Stimulated activated CD8-positive, alpha-beta memory T cell treated with anti-CD3 and anti-CD28 coated beads, Interleukin-15, amount 100 ng/mL, for 4 hours (primary cell): ENCODE data around the gene TENM4.

Source experiments
- DNase-seq, 2 donors: peaks; one replicate each; pipeline ENCODE4 v3.0.0-alpha.2; 2020; ENCODE audit warnings: low read depth in 2 of 2

TENM4 gene

GRCh38 chr11:79447038-79447786 lies 6.4 kb upstream of the TENM4 start:
- DNase-seq: no peak

GRCh38 chr11:79444923-79445322 lies 4.1 kb upstream of the TENM4 start:
- DNase-seq: no peak

DNA sequence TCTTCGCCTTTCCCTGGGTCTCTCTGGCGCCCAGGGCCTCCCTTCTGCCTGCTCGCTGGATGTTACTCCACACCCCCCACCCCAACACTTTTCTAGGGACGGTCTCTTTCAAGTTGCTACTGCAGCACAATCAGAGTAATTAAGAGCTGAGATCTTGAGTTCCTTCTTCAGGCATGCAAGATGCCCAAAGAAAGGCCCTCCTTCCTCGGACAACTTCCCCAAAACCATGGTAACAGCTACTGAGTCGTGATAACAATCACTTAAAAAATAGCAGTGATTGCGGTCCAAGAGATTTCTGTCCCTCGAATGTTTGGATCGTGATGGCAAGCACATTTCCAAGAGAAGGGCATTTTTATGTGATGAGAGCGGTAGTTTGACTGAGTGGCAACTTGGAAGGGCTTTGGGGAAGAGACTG lies 638 bp upstream of the TENM4 start:
- no peak for DNase-seq

DNA sequence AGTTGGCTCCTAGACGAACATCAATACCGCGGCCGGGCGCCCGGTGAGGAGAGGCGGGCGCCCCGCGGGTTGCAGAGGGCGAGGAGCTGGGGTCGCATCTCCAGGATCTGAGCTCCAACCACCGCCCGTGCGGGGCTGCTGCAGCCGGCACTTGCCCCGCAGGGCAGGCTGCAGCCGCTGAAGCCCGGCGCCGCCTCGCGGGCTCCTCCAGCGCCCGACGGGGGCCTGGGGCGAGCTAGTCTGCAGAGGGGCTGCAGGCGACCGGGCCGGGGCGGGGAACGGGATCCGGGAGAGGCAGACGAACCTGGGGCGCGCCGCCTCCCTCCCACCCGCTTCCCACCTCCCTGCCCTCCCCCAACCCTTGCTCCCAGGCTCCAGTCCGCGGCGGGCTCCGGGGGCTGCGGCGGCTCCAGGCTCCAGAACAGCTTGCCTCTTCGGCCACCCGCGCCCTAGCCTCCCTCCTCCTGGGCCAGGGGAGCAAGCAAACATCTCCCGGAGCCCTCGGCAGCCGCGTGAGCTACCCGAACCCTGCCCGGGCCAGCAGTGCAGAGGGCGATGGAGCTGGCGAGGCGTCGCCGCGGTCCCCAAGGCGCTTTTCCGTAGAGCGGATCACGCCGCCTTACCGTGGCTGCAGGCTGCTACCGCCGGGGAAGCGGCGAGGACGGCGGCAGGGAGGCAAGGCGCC lies 802 bp downstream of the TENM4 start:
- no peak for DNase-seq

GRCh38 chr11:79439410-79439885 lies 1.4 kb downstream of the TENM4 start:
- DNase-seq: no peak

GRCh38 chr11:79438631-79439409 lies 2.0 kb downstream of the TENM4 start:
- DNase-seq: no peak

GRCh38 chr11:79437981-79438630 lies 2.7 kb downstream of the TENM4 start:
- no peak for DNase-seq

DNA sequence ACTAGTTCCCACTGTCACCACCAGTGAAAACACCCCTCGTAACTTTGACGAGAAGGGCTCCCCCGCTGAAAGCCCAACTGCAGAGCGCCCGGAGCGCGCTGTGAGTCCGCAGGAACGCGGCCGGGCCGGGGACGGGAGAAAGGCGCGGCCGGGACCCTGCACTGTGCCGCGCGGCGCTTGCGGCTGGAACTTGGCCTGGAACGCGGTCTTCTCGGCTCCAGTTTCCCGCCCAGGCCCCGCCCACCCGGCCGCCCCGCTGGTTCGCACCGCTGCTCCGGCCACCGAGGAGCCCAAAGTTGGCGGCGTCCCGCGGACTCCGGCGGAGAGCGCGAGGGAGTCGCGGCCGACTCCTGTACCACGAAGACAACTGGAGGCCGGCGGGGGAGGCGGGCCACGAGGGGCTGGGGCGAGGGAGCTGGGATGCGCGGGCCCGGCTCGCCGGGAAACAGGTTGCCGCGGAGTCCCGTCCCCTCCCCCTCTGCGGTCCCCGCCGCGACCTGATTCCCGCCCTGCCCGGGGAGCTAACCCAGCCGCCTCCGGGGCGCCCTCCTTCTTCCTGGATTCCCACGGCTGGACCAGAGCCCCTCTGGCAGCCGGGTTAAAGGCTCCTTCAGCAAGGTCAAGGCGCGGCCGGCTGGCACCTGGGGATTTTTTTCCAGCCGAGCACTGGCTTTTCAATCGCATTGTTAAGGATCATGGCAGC lies 3.4 kb downstream of the TENM4 start:
- no peak for DNase-seq

GRCh38 chr11:79436919-79437277 lies 3.9 kb downstream of the TENM4 start:
- no peak for DNase-seq

- no peak for DNase-seq
Measured at GRCh38 chr11:79434283-79434682, 6.5 kb downstream of the TENM4 start.

- DNase-seq: no peak
Measured at GRCh38 chr11:79432138-79432537, 8.7 kb downstream of the TENM4 start.

- no peak for DNase-seq
Measured at GRCh38 chr11:79431535-79431934, 9.3 kb downstream of the TENM4 start.

GRCh38 chr11:79430280-79430679 lies 10.6 kb downstream of the TENM4 start:
- DNase-seq: no peak

- DNase-seq: no peak
Measured at GRCh38 chr11:79428406-79428805, 12.4 kb downstream of the TENM4 start.

DNA sequence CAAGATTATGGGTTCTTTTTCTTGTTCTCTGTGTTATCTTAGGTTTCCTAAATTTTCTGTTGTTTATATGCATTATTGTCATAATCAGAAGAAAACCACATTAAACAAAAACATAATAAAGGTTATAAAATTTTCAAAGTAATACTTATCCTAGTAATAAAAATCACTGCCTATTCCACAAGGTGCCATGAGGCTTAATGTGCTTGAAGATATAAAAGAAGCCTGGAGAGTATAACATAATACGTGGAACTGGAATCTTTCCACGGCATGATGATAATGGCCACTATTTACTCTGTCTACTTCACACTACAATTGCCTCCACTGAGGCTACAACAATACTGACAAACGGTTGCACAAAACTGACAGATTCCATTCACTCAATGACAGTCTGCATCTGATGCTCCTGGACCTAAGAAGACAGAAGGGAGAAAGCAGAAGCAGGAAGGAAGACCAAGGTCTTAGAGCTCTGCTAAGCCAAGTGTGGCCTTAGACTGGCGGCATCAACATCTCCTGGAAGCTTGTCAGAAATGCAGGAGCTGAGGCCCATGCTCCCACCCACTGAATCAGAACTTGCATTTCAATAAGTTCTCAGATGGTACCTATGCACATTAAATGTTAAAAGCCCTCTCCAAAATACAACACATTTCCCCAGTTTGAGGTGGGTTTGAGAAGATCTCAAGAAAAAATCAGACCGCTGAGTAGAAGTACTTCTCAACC lies 13.1 kb downstream of the TENM4 start:
- no peak for DNase-seq

DNA sequence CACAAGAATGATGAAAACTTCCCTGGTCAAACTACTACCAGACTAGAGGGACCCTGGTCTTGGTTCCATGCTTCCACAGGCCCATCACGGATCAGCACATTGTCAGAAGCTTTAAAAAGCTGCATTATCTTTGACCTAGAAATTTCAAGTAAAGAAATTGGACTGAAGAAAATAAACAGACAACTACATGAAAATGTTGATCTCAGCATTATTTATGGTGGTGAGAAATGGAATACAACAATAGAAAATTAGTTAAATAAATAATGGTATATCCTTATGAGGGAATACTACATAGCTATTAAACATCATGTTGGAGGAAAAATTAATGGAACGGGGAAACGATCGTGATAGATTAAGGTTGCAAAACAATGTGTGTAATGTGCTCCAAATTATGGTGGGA lies 13.7 kb downstream of the TENM4 start:
- DNase-seq: no peak

DNA sequence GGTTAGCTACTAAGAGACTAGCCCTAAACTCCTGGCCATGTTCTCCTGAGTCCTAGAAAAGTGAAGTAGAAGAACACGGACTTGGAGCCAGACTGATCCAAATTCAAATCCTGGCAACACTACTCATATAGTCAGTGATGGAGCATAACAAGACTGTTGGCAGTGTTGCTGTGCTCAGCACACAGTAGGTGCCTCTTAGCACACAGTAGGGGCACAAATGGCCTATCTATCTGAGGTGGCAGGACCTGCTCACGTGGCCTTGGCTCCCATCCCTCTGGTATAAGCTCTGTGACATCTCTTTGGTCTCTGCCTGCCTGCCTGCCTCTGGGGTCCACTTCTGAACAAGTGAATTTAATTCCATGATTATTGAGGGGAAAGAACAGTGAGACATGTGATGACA lies 15.4 kb downstream of the TENM4 start:
- no peak for DNase-seq

DNA sequence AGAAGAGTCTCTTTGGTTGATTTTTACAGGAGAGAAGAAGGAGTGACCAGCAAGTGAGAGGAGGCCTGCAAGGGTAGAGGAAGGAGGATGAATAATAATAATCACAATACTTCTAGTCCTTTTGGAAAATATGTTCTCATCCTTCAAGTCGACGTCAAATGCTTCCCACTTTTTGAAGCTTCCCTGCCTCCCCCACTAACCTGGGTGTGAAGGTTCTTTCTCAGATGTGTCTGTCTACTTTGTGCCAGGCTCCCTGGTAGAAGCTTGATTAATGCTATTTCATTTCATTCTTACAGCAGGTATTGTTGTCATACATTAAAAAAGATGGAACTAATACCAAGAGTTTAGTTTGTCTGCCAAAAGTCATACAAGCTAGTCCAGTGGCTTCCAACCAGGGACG lies 17.1 kb downstream of the TENM4 start:
- no peak for DNase-seq

DNA sequence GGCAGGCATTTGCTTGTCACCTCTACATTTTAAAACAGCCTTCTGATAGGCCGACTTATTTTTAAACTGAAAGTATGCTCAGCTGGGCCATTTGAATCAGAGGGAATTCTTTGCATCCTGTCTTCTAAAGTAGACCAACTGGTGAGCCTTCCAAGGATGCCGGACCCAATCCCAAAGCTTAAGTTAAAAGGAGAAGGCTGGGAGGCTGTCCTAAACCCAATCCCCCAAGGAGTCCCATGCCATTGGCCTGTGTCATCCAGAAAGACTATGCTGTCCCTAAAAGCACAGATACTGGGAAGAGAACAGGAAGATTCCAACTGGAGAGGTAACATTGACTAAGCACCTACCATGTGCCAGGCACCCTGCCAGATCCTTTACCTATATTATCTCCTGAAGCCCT lies 18.0 kb downstream of the TENM4 start:
- DNase-seq: no peak

GRCh38 chr11:79421820-79422219 lies 19.0 kb downstream of the TENM4 start:
- DNase-seq: no peak

DNA sequence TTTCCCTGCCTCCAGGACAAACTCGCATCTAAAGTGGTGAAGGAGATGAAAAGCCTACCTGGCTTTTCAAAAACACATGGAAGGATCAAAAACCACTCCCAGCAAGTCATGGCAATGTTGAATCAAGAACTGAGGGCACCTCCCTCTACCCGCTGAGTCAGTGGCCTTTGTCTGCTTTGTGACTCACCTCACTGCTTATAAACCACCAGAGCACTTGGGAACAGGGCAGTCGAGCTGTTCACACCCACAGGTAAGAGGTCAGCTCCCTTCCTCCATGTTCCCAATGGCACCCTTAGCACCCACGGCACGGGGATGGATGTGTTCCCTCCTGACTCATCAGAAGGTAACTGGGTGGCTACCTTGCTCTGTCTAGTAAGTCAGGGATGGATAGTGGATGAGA lies 21.7 kb downstream of the TENM4 start:
- no peak for DNase-seq
